Measurements from ENCODE around the gene GRAMD1A. TPM values are rescaled to one million over a fixed set of nuclear protein-coding genes. Genes with fewer than 3 reads are reported as not detected.
A peak's percentile ranks its signal among the peaks of the same experiment; 100 is the strongest.
"Not testable (repeated sequence)": the region's sequence is repeated elsewhere in the genome, so short reads cannot be mapped to it uniquely, and the experiment has no call there.

The GRAMD1A gene
- total and polyA plus RNA-seq, 4 donors, result 29.6 to 111 (median 64.4) TPM

DNA sequence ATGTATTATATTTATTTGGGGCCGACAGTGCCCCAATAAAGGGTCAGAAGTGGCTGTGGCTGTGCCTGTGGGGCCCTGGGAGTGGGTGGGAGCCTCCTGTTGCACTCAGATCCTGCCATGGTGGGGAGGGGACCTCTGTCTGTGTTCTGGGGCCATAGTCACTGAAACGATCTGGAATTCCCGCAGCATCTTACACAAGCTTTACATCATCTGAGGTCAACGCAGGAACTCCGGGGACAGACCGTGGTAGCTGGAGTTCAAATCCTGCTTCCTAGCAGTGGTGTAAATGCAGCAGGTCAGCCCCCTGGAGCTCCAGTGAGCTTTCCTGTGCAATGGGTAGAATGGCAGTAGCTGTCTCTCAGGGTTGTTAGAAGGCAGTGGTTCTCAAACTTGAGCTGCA is 26.3 kb downstream of the GRAMD1A start:
- H3K9me3 ChIP-seq (ENCODE audit: control insufficient read depth, insufficient read depth, low read length), result no peaks in the 10 kb centered on the region
- peaks cover 69% of the 10 kb centered on the region for H3K36me3 ChIP-seq (ENCODE audit: control insufficient read depth, insufficient read depth, low read length)
- H3K27me3 ChIP-seq (ENCODE audit: control insufficient read depth, insufficient read depth, low read length), result peaks cover 3% of the 10 kb centered on the region
- H3K4me3 ChIP-seq (ENCODE audit: low read depth, low read length), result no peak overlapping the region
- no peak for DNase-seq (ENCODE audit: low read depth in 4 of 6, low spot score in 6 of 6)
- WGBS (ENCODE audit: insufficient coverage), result 74% methylated on average over 5 of the region's 6 CpGs
- H3K27ac ChIP-seq (ENCODE audit: low read depth, low read length), result no peak overlapping the region
- peaks cover 7% of the 10 kb centered on the region for H3K4me1 ChIP-seq (ENCODE audit: control insufficient read depth, insufficient read depth, low read length)

- Histone ChIP-seq H3K27me3 (ENCODE audit: control insufficient read depth, insufficient read depth, low read length) (peaks cover 8% of the 10 kb centered on the region), H3K36me3 (ENCODE audit: control insufficient read depth, insufficient read depth, low read length) (peaks cover 63% of the 10 kb centered on the region), H3K27ac (ENCODE audit: low read depth, low read length) (no peak overlapping the region), H3K9me3 (ENCODE audit: control insufficient read depth, insufficient read depth, low read length) (no peaks in the 10 kb centered on the region), H3K4me1 (ENCODE audit: control insufficient read depth, insufficient read depth, low read length) (peaks cover 12% of the 10 kb centered on the region), H3K4me3 (ENCODE audit: low read depth, low read length) (no peak overlapping the region)
- WGBS (ENCODE audit: insufficient coverage), result 100% methylated on average over 1 of the region's 8 CpGs
- DNase-seq (ENCODE audit: low read depth in 4 of 6, low spot score in 6 of 6), result no peak
Observed at GRCh38 chr19:35027009-35027408, 26.9 kb downstream of the GRAMD1A start.

DNA sequence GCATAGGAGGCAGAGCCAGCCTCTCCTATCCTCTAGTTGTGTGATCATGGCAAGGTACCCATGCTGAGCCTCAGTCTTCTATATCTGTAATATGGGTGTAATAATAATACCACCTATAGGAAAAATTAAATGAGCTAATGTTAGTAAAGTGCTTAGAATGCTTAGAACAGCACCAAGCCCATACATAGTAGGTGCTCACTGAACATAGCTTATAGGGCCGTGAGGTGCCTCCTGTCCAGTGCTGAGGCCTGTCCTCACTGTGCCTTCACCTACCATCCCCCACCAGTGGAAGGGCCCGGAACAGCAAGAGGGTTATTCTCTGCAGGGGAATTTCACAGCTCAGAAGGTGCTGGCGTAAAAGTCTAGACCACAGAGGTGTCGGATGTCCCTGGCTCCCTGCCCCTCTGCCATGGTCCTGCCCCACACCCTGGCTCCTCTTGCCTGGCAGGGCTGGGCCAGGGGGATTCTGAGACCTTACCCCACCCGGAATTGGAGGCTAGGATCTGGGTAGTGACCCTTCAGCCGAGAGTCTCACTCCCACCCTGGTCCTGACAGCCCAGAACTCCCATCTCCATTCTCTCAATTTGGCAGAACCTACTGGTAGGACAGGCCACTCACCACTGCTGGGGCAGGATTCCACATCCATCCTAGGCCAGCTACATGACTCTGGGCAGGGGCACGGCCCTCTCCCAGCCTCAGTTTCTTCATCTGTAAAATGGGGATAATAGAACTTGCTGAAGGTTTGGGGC is 27.9 kb downstream of the GRAMD1A start:
- 78% methylated on average over 5 of the region's 7 CpGs for WGBS (ENCODE audit: insufficient coverage)
- H3K36me3 ChIP-seq (ENCODE audit: control insufficient read depth, insufficient read depth, low read length), result peaks cover 53% of the 10 kb centered on the region
- H3K27ac ChIP-seq (ENCODE audit: low read depth, low read length), result no peak overlapping the region
- H3K27me3 ChIP-seq (ENCODE audit: control insufficient read depth, insufficient read depth, low read length), result peaks cover 13% of the 10 kb centered on the region
- H3K9me3 ChIP-seq (ENCODE audit: control insufficient read depth, insufficient read depth, low read length), result no peaks in the 10 kb centered on the region
- no peak overlapping the region for H3K4me3 ChIP-seq (ENCODE audit: low read depth, low read length)
- peaks cover 14% of the 10 kb centered on the region for H3K4me1 ChIP-seq (ENCODE audit: control insufficient read depth, insufficient read depth, low read length)
- no peak for DNase-seq (ENCODE audit: low read depth in 4 of 6, low spot score in 6 of 6)

DNA sequence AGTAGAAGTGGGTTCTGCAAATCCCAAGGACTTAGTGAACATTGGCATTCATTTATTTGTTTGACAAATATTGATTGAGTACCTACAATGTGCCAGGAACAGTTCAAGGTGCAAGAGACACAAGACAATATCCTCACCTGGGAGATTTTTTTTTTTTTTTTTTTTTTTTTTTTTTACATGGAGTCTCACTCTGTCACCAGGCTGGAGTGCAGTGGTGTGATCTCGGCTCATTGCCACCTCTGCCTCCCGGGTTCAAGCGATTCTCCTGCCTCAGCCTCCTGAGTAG is 28.4 kb downstream of the GRAMD1A start:
- H3K4me3 ChIP-seq (ENCODE audit: low read depth, low read length); H3K9me3 ChIP-seq (ENCODE audit: control insufficient read depth, insufficient read depth, low read length); H3K27ac ChIP-seq (ENCODE audit: low read depth, low read length); DNase-seq (ENCODE audit: low read depth in 4 of 6, low spot score in 6 of 6): not testable (repeated sequence)
- no CpG with 5 or more reads among the region's 3 CpGs for WGBS (ENCODE audit: insufficient coverage)
- Histone ChIP-seq H3K36me3 (ENCODE audit: control insufficient read depth, insufficient read depth, low read length) (peaks cover 52% of the 10 kb centered on the region), H3K27me3 (ENCODE audit: control insufficient read depth, insufficient read depth, low read length) (peaks cover 16% of the 10 kb centered on the region), H3K4me1 (ENCODE audit: control insufficient read depth, insufficient read depth, low read length) (peaks cover 14% of the 10 kb centered on the region)

DNA sequence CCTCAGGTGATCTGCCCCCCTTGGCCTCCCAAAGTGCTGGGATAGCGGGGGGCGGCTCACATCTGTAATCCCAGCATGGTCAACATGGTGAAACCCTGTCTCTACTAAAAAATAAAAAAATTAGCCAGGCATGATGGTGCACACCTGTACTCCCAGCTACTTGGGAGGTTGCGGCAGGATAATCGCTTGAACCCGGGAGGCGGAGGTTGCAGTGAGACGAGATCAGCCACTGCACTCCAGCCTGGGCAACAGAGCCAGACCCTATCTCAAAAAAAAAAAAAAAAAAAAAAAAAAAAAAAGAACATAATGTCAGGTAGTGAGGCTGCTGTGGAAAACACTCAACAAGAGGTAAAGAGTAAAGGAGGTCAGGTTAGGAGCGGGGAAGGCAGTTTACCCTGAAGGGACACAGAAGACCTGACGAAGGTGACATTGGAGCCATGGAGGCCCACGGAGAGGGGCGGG is 29.2 kb downstream of the GRAMD1A start:
- WGBS (ENCODE audit: insufficient coverage), result 60% methylated on average over 7 of the region's 11 CpGs
- DNase-seq (ENCODE audit: low read depth in 4 of 6, low spot score in 6 of 6); H3K27ac ChIP-seq (ENCODE audit: low read depth, low read length); H3K9me3 ChIP-seq (ENCODE audit: control insufficient read depth, insufficient read depth, low read length); H3K4me3 ChIP-seq (ENCODE audit: low read depth, low read length): not testable (repeated sequence)
- Histone ChIP-seq H3K4me1 (ENCODE audit: control insufficient read depth, insufficient read depth, low read length) (peaks cover 14% of the 10 kb centered on the region), H3K36me3 (ENCODE audit: control insufficient read depth, insufficient read depth, low read length) (peaks cover 52% of the 10 kb centered on the region), H3K27me3 (ENCODE audit: control insufficient read depth, insufficient read depth, low read length) (peaks cover 16% of the 10 kb centered on the region)

GRCh38 chr19:35029737-35030256 is 29.7 kb downstream of the GRAMD1A start:
- no peak overlapping the region for H3K4me3 ChIP-seq (ENCODE audit: low read depth, low read length)
- H3K27ac ChIP-seq (ENCODE audit: low read depth, low read length), result no peak overlapping the region
- H3K9me3 ChIP-seq (ENCODE audit: control insufficient read depth, insufficient read depth, low read length), result no peaks in the 10 kb centered on the region
- 14% methylated on average over 4 of the region's 11 CpGs for WGBS (ENCODE audit: insufficient coverage)
- peaks cover 14% of the 10 kb centered on the region for H3K4me1 ChIP-seq (ENCODE audit: control insufficient read depth, insufficient read depth, low read length)
- no peak for DNase-seq (ENCODE audit: low read depth in 4 of 6, low spot score in 6 of 6)
- H3K36me3 ChIP-seq (ENCODE audit: control insufficient read depth, insufficient read depth, low read length), result peaks cover 49% of the 10 kb centered on the region
- peaks cover 16% of the 10 kb centered on the region for H3K27me3 ChIP-seq (ENCODE audit: control insufficient read depth, insufficient read depth, low read length)

DNA sequence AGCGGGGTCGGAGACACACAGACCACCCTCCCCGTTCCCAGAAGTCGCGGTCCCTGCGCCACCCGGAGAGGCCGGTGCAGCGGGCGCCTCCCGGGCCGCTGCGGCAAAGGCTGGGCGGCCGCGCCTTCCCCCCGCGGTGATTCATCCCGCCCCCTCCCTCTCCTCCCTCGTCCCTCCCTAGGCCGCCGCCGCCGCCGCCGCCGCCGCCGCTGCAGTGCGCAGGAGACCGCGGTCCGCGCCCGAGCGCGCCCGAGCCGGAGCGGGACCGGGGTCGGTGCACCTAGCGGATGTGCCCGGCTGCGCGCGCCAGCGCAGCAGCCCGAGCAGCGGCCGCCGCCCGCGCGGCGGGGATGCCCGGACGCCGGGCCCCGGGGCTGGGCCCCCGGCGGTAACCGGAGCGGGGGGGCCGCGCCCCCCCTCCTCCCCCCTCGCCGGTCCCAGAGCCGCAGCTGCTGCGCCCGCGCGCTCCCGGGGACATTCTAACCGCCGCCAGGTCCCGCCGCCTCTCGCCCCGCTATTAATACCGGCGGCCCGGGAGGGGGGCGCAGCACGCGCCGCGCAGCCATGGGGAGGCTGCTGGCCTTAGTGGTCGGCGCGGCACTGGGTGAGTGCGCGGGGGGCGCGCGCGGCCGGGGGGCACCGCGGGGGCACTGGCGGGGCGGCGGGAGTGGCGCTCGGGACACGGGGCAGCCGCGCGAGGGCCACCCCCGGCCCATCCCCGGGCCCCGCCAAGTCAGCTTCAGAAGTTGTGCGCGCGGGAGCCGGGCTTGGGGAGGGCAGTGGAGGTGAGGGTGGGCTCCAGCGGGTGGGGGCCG is 30.3 kb downstream of the GRAMD1A start, which contains the start of gene SCN1B:
TSS of gene SCN1B (plus strand) at position 214 of the 815 bp plus-strand sequence. CDS start at position 565, 351 bp downstream.
- Histone ChIP-seq H3K4me1 (ENCODE audit: control insufficient read depth, insufficient read depth, low read length) (peaks cover 14% of the 10 kb centered on the region), H3K27ac (ENCODE audit: low read depth, low read length) (no peak within 1 kb of the TSS), H3K9me3 (ENCODE audit: control insufficient read depth, insufficient read depth, low read length) (no peaks in the 10 kb centered on the region), H3K27me3 (ENCODE audit: control insufficient read depth, insufficient read depth, low read length) (peaks cover 16% of the 10 kb centered on the region), H3K36me3 (ENCODE audit: control insufficient read depth, insufficient read depth, low read length) (peaks cover 42% of the 10 kb centered on the region), H3K4me3 (ENCODE audit: low read depth, low read length) (peak within 1 kb of the TSS; percentile 16)
- under 1% methylated on average over 108 of the region's 118 CpGs for WGBS (ENCODE audit: insufficient coverage)
- peak in 2 of 6 donors; percentile 64 to 66 for DNase-seq (ENCODE audit: low read depth in 4 of 6, low spot score in 6 of 6)

DNA sequence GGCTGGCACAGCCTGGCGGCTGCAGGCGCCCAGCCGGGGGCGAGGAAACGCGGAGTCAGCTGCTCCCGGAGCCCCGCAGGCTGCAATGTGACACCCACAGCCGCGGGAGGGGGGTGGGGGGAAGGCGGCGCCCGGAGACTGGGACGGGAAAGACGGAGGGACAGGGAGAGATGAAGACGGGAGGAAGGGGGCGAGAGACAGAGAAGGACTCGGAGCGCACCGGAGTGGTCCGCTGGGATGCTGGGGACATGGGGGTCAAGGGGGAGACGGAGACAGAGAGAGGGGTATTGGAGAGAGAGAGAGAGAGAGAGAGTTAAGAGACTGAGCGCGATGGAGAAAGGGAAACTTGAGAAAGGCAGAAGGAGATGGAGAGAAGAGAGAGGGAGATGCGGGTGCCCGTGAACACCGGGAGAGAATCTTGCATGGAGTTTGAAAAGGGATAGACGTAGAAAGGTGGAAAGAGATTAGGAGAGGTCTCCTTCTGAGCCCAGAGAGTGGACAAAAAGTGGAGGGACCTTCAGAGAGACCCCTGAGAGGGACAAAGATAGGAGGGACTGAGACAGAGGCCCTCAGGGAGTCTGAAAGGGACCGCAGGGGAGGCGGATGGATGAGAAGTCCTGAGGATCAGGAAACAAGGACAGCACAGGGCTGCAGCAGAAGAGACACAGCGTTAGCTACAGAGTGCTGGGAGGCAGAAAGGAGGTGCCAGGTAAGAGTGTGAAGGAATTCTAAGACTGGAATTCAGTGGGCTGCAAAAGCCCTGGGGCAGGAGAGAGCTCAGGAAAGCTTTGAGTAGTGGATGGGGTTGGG is 31.2 kb downstream of the GRAMD1A start:
- peak overlapping the region; percentile 16 for H3K4me3 ChIP-seq (ENCODE audit: low read depth, low read length)
- WGBS (ENCODE audit: insufficient coverage), result under 1% methylated on average over 31 of the region's 31 CpGs
- peak in 2 of 6 donors; percentile 38 to 40 for DNase-seq (ENCODE audit: low read depth in 4 of 6, low spot score in 6 of 6)
- H3K4me1 ChIP-seq (ENCODE audit: control insufficient read depth, insufficient read depth, low read length), result peaks cover 14% of the 10 kb centered on the region
- H3K27me3 ChIP-seq (ENCODE audit: control insufficient read depth, insufficient read depth, low read length), result peaks cover 16% of the 10 kb centered on the region
- peaks cover 34% of the 10 kb centered on the region for H3K36me3 ChIP-seq (ENCODE audit: control insufficient read depth, insufficient read depth, low read length)
- H3K9me3 ChIP-seq (ENCODE audit: control insufficient read depth, insufficient read depth, low read length), result no peaks in the 10 kb centered on the region
- no peak overlapping the region for H3K27ac ChIP-seq (ENCODE audit: low read depth, low read length)

- Histone ChIP-seq H3K4me3 (ENCODE audit: low read depth, low read length) (no peak overlapping the region), H3K4me1 (ENCODE audit: control insufficient read depth, insufficient read depth, low read length) (peaks cover 14% of the 10 kb centered on the region), H3K27ac (ENCODE audit: low read depth, low read length) (no peak overlapping the region), H3K27me3 (ENCODE audit: control insufficient read depth, insufficient read depth, low read length) (peaks cover 16% of the 10 kb centered on the region), H3K9me3 (ENCODE audit: control insufficient read depth, insufficient read depth, low read length) (no peaks in the 10 kb centered on the region), H3K36me3 (ENCODE audit: control insufficient read depth, insufficient read depth, low read length) (peaks cover 27% of the 10 kb centered on the region)
- WGBS (ENCODE audit: insufficient coverage), result 90% methylated on average over 16 of the region's 17 CpGs
- DNase-seq (ENCODE audit: low read depth in 4 of 6, low spot score in 6 of 6), result no peak
Observed at GRCh38 chr19:35032356-35032865, 32.3 kb downstream of the GRAMD1A start.

Measured in spinal cord (tissue), 10 donors.